Epithelial cell of proximal tubule (primary cell): Measurements from ENCODE around the gene CALCOCO2. TPM values are rescaled to one million over a fixed set of nuclear protein-coding genes. Genes with fewer than 3 reads are reported as not detected.

Source experiments
- DNase-seq: peaks from one replicate; pipeline ENCODE4 v3.0.0-alpha.2; 2011; ENCODE audit warnings: low read depth
- H3K4me3 ChIP-seq: 2 replicates; pipeline ENCODE4 v1.5.1; 2011; ENCODE audit warnings: low read depth, mild to moderate bottlenecking, low read length
- CTCF ChIP-seq: conservative IDR thresholded peaks from 2 replicates; pipeline ENCODE4 v1.5.1; 2012; ENCODE audit warnings: low read depth, mild to moderate bottlenecking, low read length
- total RNA-seq: library from RNA; depleted of rRNA; stranded (reverse); fragments of >200 nt; gene quantifications from 2 replicates; pipeline ENCODE4 v1.2.3, GENCODE V29; 2015

Gene CALCOCO2
- total RNA-seq, 1 donor from 2014 or later, result 24.8 TPM

- H3K4me3 ChIP-seq, result peak overlapping the region; percentile 68
- DNase-seq, result no peak
- no peak for TF ChIP-seq CTCF
Measured at GRCh38 chr17:48908853-48909394, 78.1 kb downstream of the CALCOCO2 start.

GRCh38 chr17:48909783-48910182 is 78.9 kb downstream of the CALCOCO2 start:
- no peak for DNase-seq
- peak overlapping the region; percentile 68 for H3K4me3 ChIP-seq
- TF ChIP-seq CTCF, result no peak

DNA sequence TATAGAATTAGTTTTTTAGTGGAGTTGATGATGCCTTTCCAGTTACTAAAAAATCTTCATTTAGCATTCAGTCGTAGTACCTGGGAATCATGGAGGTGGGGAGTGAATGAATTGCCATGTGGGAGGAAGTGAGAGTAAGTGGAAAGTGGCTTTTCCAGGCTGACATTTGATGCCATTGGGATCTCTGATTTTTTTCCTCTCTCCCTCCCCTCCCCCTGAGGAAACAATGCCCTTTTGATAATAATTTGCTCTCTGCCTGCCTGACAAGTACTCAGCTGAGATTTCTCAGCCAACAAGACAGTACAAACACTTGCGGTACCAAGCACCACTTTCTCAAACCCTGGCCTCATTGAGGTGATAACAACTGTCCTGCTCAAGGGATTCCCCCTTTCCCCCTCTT is 79.5 kb downstream of the CALCOCO2 start:
- DNase-seq, result no peak
- TF ChIP-seq CTCF, result no peak
- H3K4me3 ChIP-seq, result peak overlapping the region; percentile 68

GRCh38 chr17:48912476-48912875 is 81.6 kb downstream of the CALCOCO2 start:
- no peak for TF ChIP-seq CTCF
- no peak for DNase-seq
- no peak overlapping the region for H3K4me3 ChIP-seq

Other genes starting within 250 kb of the CALCOCO2 start
- 22.6 and 49.9 TPM in 2 replicates for gene HOXB3, start 240.8 kb upstream of the CALCOCO2 start, total RNA-seq
- gene HOXB5, start 237.3 kb upstream of the CALCOCO2 start, total RNA-seq, result 2.8 and 5.5 TPM in 2 replicates
- gene HOXB6, start 226.0 kb upstream of the CALCOCO2 start, total RNA-seq, result 42.9 and 55.6 TPM in 2 replicates
- 24.9 and 26.0 TPM in 2 replicates for gene HOXB7, start 220.0 kb upstream of the CALCOCO2 start, total RNA-seq
- 12.7 and 21.4 TPM in 2 replicates for gene HOXB8, start 215.7 kb upstream of the CALCOCO2 start, total RNA-seq
- 74.5 and 83.8 TPM in 2 replicates for gene HOXB9, start 204.7 kb upstream of the CALCOCO2 start, total RNA-seq
- not detected in 2 replicates for gene PRAC1, start 108.5 kb upstream of the CALCOCO2 start, total RNA-seq
- not detected in 2 replicates for gene PRAC2, start 107.8 kb upstream of the CALCOCO2 start, total RNA-seq
- not detected in 2 replicates for gene HOXB13, start 102.3 kb upstream of the CALCOCO2 start, total RNA-seq
- 0.22 TPM in 1 of 2 replicates, not detected in the other for gene TTLL6, start 13.8 kb upstream of the CALCOCO2 start, total RNA-seq
- gene ATP5MC1, start 61.8 kb downstream of the CALCOCO2 start, total RNA-seq, result 142 and 205 TPM in 2 replicates
- 71.0 and 78.9 TPM in 2 replicates for gene UBE2Z, start 77.4 kb downstream of the CALCOCO2 start, total RNA-seq
- gene SNF8, start 113.8 kb downstream of the CALCOCO2 start, total RNA-seq, result 110 and 143 TPM in 2 replicates
- gene GIP, start 137.6 kb downstream of the CALCOCO2 start, total RNA-seq, result not detected in 2 replicates
- 9.0 and 15.7 TPM in 2 replicates for gene IGF2BP1, start 166.3 kb downstream of the CALCOCO2 start, total RNA-seq